Endodermal cell (in vitro differentiated cells): ENCODE results near the gene AKAP13. TPM values are rescaled to one million over a fixed set of nuclear protein-coding genes. Genes with fewer than 3 reads are reported as not detected.

Experiments used
- DNase-seq: peaks from one replicate; pipeline ENCODE4 v3.0.0-alpha.2; 2017
- H3K27ac ChIP-seq: 2 replicates; pipeline ENCODE4 v1.5.1; 2013; ENCODE audit warnings: mild to moderate bottlenecking, low read depth, low read length, moderate library complexity
- H3K27me3 ChIP-seq: 2 replicates; pipeline ENCODE4 v1.6.1; 2013; ENCODE audit warnings: mild to moderate bottlenecking, low read length, moderate library complexity; ENCODE audit not compliant: insufficient read depth, control insufficient read depth, poor library complexity, severe bottlenecking
- H3K36me3 ChIP-seq: 2 replicates; pipeline ENCODE4 v1.7.0; 2013; ENCODE audit warnings: mild to moderate bottlenecking, low read length, moderate library complexity; ENCODE audit not compliant: control insufficient read depth, insufficient read depth
- H3K4me1 ChIP-seq: one replicate; pipeline ENCODE4 v1.7.0; 2013; ENCODE audit warnings: low read length; ENCODE audit not compliant: control insufficient read depth, insufficient read depth
- H3K4me3 ChIP-seq: 2 replicates; pipeline ENCODE4 v1.5.1; 2013; ENCODE audit warnings: mild to moderate bottlenecking, low read length, moderate library complexity
- H3K9ac ChIP-seq: 2 replicates; pipeline ENCODE4 v1.6.1; 2013; ENCODE audit warnings: mild to moderate bottlenecking, low read length, moderate library complexity; ENCODE audit not compliant: poor library complexity, severe bottlenecking; ENCODE audit errors: extremely low read depth
- H3K9me3 ChIP-seq: 2 replicates; pipeline ENCODE4 v1.6.1; 2013; ENCODE audit warnings: mild to moderate bottlenecking, low read length, moderate library complexity; ENCODE audit not compliant: control insufficient read depth
- H3K27ac Mint-ChIP-seq: 2 replicates; pipeline ENCODE4 v1.8.0; 2020; ENCODE audit warnings: mixed read lengths
- H3K27me3 Mint-ChIP-seq: 2 replicates; pipeline ENCODE4 v1.8.0; 2021; ENCODE audit warnings: mild to moderate bottlenecking, mixed read lengths; ENCODE audit not compliant: insufficient read depth
- H3K36me3 Mint-ChIP-seq: 2 replicates; pipeline ENCODE4 v1.8.0; 2020; ENCODE audit warnings: low read depth, mixed read lengths
- H3K4me1 Mint-ChIP-seq: 2 replicates; pipeline ENCODE4 v1.8.0; 2020; ENCODE audit warnings: mixed read lengths
- H3K4me3 Mint-ChIP-seq: 2 replicates; pipeline ENCODE4 v1.8.0; 2020; ENCODE audit warnings: mild to moderate bottlenecking, moderate library complexity, mixed read lengths
- H3K9me3 Mint-ChIP-seq: 2 replicates; pipeline ENCODE4 v1.8.0; 2020; ENCODE audit warnings: mild to moderate bottlenecking, mixed read lengths
- WGBS, 2 experiments: methylation state at CpG; one replicate each; pipeline versions ENCODE4 v1.1.5 to v1.1.7; 2013; ENCODE audit warnings: missing lambda C conversion rate in 2 of 2, mixed read lengths in 1 of 2; ENCODE audit not compliant: insufficient coverage in 1 of 2, insufficient read length in 1 of 2; 5-methylcytosine and 5-hydroxymethylcytosine counted together
- total RNA-seq, 2 donors: library from RNA; stranded (reverse); fragmentation: NEBNext Ultra II Directional in 1 of 2; extraction: Animal tissue kit (Norgen Biotek cat#: 25700) in 1 of 2; gene quantifications; 2 replicates in 1 of 2; 3 replicates in 1 of 2; pipeline ENCODE4 v1.2.1, GENCODE V29; 2021
- TF ChIP-seq, protein P1 (sequence below): fragments of 200-600 bp; sonication (generic); conservative IDR thresholded peaks from 2 replicates; pipeline ENCODE4 v1.5.0; 2021; ENCODE audit warnings: antibody characterized with exemption, mild to moderate bottlenecking

AKAP13 gene
- total RNA-seq, 2 donors from 2014 or later, result 115 to 131 TPM

DNA sequence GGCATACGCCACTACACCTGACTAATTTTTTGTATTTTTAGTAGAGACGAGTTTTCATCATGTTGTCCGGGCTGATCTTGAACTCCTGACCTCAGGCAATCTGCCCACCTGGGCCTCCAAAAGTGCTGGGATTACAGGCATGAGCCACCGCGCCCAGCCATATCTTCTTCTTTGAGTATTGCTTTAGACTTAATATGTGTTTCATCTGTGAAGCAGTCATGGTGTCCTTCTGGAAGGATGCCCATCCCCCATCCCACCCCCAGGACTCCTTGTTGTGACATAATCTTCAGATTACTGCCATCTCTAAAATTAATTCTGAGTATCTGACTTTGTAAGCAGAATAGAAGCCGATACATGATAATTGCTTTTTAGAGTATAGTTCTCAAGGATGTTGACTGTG, 356.7 kb downstream of the AKAP13 start:
- Mint-ChIP-seq H3K4me3 (no peak overlapping the region), H3K4me1 (no peaks in the 10 kb centered on the region), H3K36me3 (peaks cover 83% of the 10 kb centered on the region), H3K9me3 (peaks cover 19% of the 10 kb centered on the region), H3K27ac (no peak overlapping the region), H3K27me3 (no peaks in the 10 kb centered on the region)
- WGBS, 2 experiments, result 88 to 94% methylated on average over 5 to 6 of the region's 6 CpGs
- Histone ChIP-seq H3K36me3 (peaks cover 96% of the 10 kb centered on the region), H3K27ac (no peak overlapping the region), H3K27me3 (no peaks in the 10 kb centered on the region), H3K4me3 (no peak overlapping the region), H3K9me3 (peaks cover 21% of the 10 kb centered on the region), H3K4me1 (no peaks in the 10 kb centered on the region), H3K9ac (no peak overlapping the region)
- TF ChIP-seq, protein P1, sequence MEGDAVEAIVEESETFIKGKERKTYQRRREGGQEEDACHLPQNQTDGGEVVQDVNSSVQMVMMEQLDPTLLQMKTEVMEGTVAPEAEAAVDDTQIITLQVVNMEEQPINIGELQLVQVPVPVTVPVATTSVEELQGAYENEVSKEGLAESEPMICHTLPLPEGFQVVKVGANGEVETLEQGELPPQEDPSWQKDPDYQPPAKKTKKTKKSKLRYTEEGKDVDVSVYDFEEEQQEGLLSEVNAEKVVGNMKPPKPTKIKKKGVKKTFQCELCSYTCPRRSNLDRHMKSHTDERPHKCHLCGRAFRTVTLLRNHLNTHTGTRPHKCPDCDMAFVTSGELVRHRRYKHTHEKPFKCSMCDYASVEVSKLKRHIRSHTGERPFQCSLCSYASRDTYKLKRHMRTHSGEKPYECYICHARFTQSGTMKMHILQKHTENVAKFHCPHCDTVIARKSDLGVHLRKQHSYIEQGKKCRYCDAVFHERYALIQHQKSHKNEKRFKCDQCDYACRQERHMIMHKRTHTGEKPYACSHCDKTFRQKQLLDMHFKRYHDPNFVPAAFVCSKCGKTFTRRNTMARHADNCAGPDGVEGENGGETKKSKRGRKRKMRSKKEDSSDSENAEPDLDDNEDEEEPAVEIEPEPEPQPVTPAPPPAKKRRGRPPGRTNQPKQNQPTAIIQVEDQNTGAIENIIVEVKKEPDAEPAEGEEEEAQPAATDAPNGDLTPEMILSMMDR, result no peak
- DNase-seq, result no peak

- 95 to 99% methylated on average over 15 to 20 of the region's 20 CpGs for WGBS, 2 experiments
- TF ChIP-seq, protein P1, result no peak
- Mint-ChIP-seq H3K27ac (peak overlapping the region; percentile 30), H3K36me3 (peaks cover 76% of the 10 kb centered on the region), H3K4me1 (no peaks in the 10 kb centered on the region), H3K27me3 (no peaks in the 10 kb centered on the region), H3K4me3 (no peak overlapping the region), H3K9me3 (no peaks in the 10 kb centered on the region)
- peaks cover 96% of the 10 kb centered on the region for H3K36me3 ChIP-seq
- peak; percentile 56 for DNase-seq
- H3K4me3 ChIP-seq, result no peak overlapping the region
- no peak overlapping the region for H3K27ac ChIP-seq
- no peak overlapping the region for H3K9ac ChIP-seq
- H3K27me3 ChIP-seq, result no peaks in the 10 kb centered on the region
- no peaks in the 10 kb centered on the region for H3K4me1 ChIP-seq
- H3K9me3 ChIP-seq, result no peaks in the 10 kb centered on the region
These were observed 360.6 kb downstream of the AKAP13 start for GRCh38 chr15:85741021-85741421.

DNA sequence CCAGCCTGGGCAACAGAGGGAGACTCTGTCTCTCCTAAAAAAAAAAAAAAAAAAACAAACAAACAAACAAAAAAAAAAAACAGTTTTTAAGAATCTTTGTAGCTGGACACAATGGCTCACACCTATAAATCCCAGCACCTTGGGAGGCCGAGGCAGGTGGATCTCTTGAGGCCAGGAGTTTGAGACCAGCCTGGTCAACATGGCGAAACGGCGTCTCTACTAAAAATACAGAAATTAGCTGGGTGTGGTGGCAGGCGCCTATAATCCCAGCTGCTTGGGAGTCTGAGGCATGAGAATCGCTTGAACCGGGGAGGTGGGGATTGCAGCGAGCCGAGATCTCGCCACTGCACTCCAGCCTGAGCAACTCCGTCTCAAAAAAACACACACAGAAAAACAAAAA, 361.3 kb downstream of the AKAP13 start:
- peak overlapping the region; percentile 6 for H3K27ac ChIP-seq
- peaks cover 76% of the 10 kb centered on the region for H3K36me3 Mint-ChIP-seq

More for the DNA sequence above, 361.3 kb downstream of the AKAP13 start:
- Mint-ChIP-seq H3K9me3 (no peaks in the 10 kb centered on the region), H3K27me3 (no peaks in the 10 kb centered on the region), H3K4me3 (no peak overlapping the region), H3K4me1 (no peaks in the 10 kb centered on the region), H3K27ac (peak overlapping the region; percentile 26)
- H3K27me3 ChIP-seq, result no peaks in the 10 kb centered on the region
- H3K4me1 ChIP-seq, result no peaks in the 10 kb centered on the region
- H3K36me3 ChIP-seq, result peaks cover 96% of the 10 kb centered on the region
- TF ChIP-seq, protein P1, result no peak
- no peak for DNase-seq
- WGBS, 2 experiments, result 93 to 99% methylated on average over 6 to 11 of the region's 11 CpGs
- H3K9me3 ChIP-seq, result no peaks in the 10 kb centered on the region
- H3K4me3 ChIP-seq, result no peak overlapping the region
- H3K9ac ChIP-seq, result no peak overlapping the region
